NCI-H1436 (cell line): ENCODE data around the gene OR52E6.

Experiments used
- DNase-seq: peaks from one replicate; lab custom pipeline; 2025; lab: John Stamatoyannopoulos, UW

The OR52E6 gene

DNA sequence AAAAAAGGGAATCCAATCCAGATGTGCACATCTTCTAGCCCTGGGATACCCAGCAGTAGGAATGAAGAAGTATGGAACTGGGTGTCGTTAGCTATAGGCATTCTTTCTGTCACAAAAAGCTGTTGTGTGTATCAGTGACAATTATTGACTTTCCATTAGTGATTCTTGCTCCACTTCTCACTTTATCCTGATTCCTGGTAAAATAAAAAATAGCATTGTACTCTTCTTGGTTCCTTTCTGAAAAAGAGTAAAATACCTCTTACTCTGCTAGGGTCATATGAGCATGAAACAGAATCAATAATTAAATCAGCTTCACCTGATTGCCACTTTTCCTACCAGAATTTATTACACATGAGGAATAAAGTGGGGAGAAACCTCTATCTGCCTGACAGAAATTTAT, at the start of gene OR52E6:
Gene OR52E6 (minus strand): TSS at position 101 of the 400 bp plus-strand sequence. CDS start 0 bp downstream, at position 101.
- no peak for DNase-seq

DNA sequence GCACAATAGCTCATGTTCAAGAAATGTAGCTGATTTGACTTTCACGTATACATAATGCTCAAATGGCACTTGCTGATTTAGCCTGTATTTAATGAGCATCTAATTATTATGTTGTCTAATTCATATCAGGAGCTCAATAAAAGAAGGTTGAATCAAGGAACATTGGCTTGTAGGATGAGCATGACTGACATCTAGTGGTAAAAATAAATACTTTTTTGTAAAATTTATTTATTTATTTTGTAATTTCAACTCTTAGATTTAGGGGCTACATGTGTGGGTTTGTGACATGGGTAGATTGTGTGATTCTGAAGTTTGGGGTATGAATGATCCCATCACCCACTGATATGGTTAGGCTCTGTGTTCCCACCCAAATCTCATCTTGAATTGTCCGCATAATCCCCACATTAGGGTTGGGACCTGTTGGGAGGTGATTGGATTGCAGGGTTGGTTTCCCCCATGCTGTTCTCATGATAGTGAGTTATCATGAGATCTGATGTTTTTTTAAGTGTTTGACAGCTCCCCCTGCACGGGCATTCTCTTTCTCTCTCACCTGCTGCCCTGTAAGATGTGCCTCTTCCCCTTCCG, 49.6 kb upstream of the OR52E6 start:
- DNase-seq = no peak

GRCh38 chr11:5887661-5888060, 46.0 kb upstream of the OR52E6 start:
- no peak for DNase-seq

DNA sequence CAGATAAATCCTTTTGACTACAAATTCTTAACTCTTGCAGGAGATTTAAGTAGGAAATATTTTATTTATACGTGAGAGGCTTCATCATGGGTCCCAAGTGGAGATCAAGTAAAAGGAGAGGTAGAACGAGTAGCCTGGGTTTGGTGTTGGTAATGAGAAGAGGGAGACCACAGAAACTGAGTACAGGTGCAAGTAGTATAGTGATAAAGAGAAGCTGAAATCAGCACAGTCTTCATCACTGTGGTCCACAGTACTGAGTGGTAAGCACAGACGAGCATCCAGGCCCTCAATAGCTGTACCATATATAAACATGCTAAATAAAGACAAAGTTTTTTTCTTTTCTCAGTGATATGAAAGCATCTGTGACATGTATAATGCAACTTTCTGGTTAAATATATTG, 45.5 kb upstream of the OR52E6 start:
- DNase-seq = no peak

GRCh38 chr11:5881756-5882155, 40.1 kb upstream of the OR52E6 start:
- no peak for DNase-seq

GRCh38 chr11:5880329-5880728, 38.6 kb upstream of the OR52E6 start, which contains the start of gene OR52E4:
Gene OR52E4, plus strand, starts transcription at chr11:5880629. Its CDS starts 3,664 bp downstream, at chr11:5884293.
- DNase-seq = no peak

- no peak for DNase-seq
Observed at GRCh38 chr11:5878564-5878963, 36.9 kb upstream of the OR52E6 start.

GRCh38 chr11:5865826-5866225, 24.1 kb upstream of the OR52E6 start:
- DNase-seq = no peak

DNA sequence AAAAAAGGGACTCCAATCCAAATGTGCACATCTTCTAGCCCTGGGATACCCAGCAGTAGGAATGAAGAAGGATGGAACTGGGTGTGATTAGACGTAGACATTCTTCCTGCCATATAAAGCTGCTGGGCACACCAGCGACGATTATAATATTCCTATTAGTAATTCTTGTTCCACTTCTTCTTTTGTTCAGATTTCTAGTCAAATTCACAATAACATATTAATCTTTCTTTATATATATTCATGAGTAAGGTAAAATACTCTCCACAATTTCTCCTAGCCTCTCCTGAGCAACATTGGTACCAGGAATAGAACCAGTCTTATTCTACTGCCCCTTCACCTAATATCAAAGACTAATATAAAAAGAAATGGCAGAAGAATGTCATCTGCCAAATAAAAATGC, 15.9 kb upstream of the OR52E6 start, which contains the start of gene OR52E8:
Gene OR52E8 (minus strand): TSS at position 101 of the 400 bp plus-strand sequence. CDS start 0 bp downstream, at position 101.
- DNase-seq = no peak

DNA sequence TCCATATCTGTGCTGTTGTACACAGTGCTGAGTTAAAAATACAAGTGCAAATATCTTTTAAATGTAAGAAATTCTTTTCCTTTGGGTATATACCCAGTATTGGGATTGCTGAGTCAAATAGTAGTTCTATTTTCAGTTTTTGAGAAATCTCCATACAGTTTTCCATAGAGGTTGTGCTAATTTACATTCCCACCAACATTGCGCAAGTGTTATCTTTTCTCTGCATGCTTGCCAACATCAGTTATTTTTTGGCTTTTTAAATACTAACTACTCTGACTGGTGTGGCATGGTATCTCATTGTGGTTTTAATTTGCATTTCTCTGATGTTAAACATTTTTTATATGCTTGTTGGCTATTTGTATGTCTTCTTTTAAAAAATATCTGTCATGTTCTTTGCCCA, 9.3 kb upstream of the OR52E6 start:
- DNase-seq = no peak

DNA sequence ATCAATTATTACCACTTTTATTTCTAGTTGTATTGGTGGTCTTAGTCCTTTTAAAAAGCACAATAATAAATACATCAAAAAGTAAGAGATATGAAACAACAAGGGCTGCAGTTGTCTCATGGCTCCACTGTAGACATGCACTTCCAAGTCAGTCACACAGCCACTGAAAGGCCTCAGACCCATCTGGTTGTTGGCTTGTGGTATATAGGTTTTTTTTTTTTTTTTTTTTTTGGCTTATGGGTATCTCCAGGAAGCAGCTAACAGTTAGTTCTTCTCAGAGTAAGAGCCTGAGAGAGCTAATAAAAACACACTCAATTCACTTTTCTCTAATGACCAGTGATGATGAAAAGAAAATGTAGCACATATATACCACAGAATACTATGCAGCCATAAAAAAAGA, 6.0 kb upstream of the OR52E6 start:
- no peak for DNase-seq

GRCh38 chr11:5846701-5847100, 5.0 kb upstream of the OR52E6 start:
- no peak for DNase-seq

DNA sequence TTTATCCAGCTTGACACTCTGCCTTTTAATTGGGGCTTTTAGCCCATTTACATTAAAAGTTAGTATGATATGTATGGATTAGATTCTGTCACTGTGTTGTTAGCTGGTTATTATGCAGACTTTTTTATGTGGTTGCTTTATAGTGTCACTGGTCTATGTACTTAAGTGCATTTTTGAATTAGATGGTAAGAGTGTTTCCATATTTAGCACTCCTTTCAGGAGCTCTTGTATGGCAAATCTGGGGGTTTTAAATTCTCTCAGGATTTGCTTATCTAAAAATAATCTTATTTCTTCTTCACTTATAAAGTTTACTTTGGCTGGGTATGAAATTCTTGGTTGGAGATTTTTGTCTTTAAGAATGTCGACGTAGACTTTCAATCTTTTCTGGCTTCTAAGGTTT, 4.0 kb downstream of the OR52E6 start:
- DNase-seq = no peak

- no peak for DNase-seq
Observed at GRCh38 chr11:5833446-5833845, 8.3 kb downstream of the OR52E6 start.

GRCh38 chr11:5831196-5831829, 10.4 kb downstream of the OR52E6 start:
- no peak for DNase-seq

DNA sequence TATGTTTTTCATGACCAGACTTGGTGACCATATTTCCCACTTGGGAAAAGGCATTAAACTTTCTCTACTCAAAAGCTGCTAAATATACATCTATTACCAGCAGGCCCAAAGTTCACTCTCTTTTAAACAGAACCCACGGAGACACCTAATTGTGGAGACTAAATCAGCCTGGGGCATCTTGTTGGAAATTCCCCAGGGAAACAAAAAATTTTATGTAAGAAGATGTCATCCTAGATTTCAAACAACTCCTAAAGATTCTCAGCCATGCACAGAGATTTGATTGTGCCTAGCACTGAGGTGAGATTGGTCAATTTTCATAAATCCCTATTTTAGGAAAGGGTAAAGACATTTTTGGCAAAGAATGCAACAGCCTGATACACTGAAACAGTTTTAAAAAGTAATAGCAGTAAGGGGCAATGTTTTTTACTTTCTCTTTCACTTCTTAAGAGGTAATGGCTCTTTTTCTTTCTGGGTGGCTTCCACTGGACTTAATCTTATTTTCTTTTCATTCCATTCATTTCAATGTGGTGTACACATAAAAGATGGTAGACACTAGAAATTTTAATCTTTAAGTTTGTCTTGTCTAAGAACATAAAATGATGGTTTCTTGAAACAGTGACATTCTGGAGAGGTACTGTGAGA, 23.3 kb downstream of the OR52E6 start:
- no peak for DNase-seq

DNA sequence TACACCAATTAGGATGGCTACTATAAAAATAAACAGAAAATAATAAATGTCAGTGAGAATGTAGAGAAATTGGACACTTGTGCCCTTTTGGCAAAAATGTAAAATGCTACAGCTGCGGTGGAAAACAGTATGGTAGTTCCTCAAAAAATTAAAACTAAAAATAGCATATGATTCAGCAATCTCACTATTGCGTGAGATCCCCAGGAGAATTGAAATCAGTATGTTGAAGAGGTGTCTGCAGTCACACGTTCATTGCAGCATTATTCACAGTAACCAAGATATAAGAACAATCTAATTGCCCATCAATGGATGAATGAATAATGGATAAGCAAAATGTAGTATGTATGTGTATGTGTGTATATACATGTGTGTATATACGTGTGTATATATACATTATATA, 26.2 kb downstream of the OR52E6 start:
- no peak for DNase-seq

- no peak for DNase-seq
Observed at GRCh38 chr11:5809905-5810795, 31.5 kb downstream of the OR52E6 start.

GRCh38 chr11:5809122-5809519, 32.6 kb downstream of the OR52E6 start:
- DNase-seq = no peak

DNA sequence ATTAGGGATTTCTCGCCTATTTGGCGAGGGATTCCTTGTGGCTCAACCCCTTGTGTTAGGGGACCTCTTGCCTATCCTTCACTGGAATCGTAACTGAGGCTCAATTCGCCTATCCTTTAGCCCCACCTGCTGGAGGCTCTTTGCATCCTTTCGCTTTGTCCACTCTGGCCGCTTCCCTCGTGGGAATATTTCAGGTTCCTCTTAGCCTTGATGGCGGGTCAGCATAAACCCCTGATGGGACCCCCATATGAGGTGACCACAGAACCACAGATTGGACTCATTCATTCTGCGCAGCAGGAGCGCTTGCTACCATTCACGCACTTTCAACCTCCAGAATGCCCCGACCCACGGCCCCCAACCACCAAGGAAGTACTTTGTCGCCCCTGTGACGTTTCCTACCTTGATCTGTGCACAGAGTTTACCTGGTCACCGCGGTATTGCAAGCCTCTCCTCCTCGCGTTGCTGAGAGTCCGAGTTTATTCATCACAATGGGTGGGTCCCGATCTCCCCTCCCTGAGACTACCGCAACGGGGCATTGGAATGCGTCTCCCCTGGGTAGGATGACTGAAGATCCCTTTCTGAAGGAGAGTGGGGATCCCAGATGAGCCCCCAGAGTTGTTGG, 33.1 kb downstream of the OR52E6 start, which contains the start of gene OR52N2:
Gene OR52N2 (plus strand): TSS at position 425 of the 622 bp plus-strand sequence. CDS start 11,412 bp downstream, outside the sequence.
- peak; percentile 33 for DNase-seq

- DNase-seq = no peak
Observed at GRCh38 chr11:5807580-5807979, 34.1 kb downstream of the OR52E6 start.

DNA sequence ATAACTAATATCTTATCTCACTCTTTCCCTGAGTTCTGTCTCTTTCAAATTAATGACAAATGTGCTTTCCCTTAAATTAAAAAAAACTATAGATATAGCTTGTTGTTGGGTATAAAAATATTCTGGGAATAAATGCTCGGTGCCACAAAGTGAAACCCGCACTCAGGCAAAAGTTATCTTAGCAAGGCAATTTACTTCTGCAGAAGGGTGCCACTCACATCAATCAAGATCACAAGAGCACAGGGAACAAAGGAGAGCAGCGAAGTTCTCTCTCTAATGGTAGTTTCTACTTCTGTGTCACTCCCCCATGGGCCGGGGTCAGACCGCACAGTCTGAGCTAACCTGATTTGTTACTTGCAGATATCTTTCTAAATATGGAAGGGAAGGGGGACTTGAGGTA, 37.7 kb downstream of the OR52E6 start:
- no peak for DNase-seq
